ENCODE data around the gene FBXO41.

Gene FBXO41

GRCh38 chr2:73295751-73296400, 11.6 kb upstream of the FBXO41 start:
- Mint-ChIP-seq H3K27ac (no peak overlapping the region), H3K9me3 (no peaks in the 10 kb centered on the region), H3K4me3 (no peak overlapping the region), H3K4me1 (peaks cover 6% of the 10 kb centered on the region), H3K27me3 (ENCODE audit: low read depth) (peaks cover 92% of the 10 kb centered on the region), H3K36me3 (ENCODE audit: low read depth) (no peaks in the 10 kb centered on the region)
- no peak for TF ChIP-seq CTCF (IDR thresholded peaks at IDR 0.05; ENCODE audit: unreplicated experiment in 3 of 3)

- Mint-ChIP-seq H3K9me3 (no peaks in the 10 kb centered on the region), H3K36me3 (ENCODE audit: low read depth) (no peaks in the 10 kb centered on the region), H3K4me1 (peaks cover 6% of the 10 kb centered on the region), H3K4me3 (peak overlapping the region in 1 of 3 experiments; percentile 14), H3K27ac (no peak overlapping the region), H3K27me3 (ENCODE audit: low read depth) (peaks cover 92% of the 10 kb centered on the region)
- no peak for TF ChIP-seq CTCF (IDR thresholded peaks at IDR 0.05; ENCODE audit: unreplicated experiment in 3 of 3)
Measured at GRCh38 chr2:73294239-73294638, 10.0 kb upstream of the FBXO41 start.

GRCh38 chr2:73293534-73294171, 9.4 kb upstream of the FBXO41 start, which contains the start of gene EGR4:
EGR4 (minus strand) TSS chr2:73293548; CDS start chr2:73293317, 231 bp downstream.
- Mint-ChIP-seq H3K4me1 (peaks cover 6% of the 10 kb centered on the region), H3K9me3 (no peaks in the 10 kb centered on the region), H3K4me3 (peak within 1 kb of the TSS; percentile 39 to 64 (median 46)), H3K27me3 (ENCODE audit: low read depth) (peaks cover 98% of the 10 kb centered on the region), H3K36me3 (ENCODE audit: low read depth) (no peaks in the 10 kb centered on the region), H3K27ac (no peak within 1 kb of the TSS)
- no peak for TF ChIP-seq CTCF (IDR thresholded peaks at IDR 0.05; ENCODE audit: unreplicated experiment in 3 of 3)

DNA sequence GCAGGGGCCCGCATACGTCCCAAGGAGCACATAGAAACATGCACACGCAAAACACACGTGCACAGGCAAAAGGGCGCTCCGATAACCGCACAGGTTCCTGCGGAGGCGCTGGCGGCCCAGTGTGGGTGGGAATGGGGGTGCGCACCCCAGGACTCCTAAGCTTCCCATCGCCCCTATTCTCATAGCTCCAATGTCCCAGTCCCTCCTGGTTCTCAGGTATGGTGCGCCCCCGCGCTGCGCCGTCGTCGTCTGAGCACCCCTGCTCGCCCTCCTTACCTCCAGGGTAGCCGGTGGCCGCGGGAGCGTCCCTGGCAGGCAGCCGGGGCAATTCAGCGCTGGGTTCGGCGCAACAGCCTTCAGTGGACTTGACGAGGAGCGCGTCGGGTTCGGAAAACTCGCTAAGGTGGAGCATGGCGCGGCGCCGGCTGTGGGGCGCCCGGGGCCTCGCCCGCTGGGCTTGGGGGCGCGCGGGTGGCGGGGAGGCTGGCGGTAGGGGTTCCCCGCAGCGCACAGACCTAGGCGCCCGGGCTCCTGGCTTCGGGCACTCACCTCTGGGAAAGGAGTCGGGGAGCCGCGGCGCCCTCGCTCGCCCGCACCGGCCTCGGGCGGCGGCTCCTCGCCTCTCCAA, 8.7 kb upstream of the FBXO41 start:
- TF ChIP-seq CTCF (IDR thresholded peaks at IDR 0.05; ENCODE audit: unreplicated experiment in 3 of 3), result no peak

GRCh38 chr2:73292316-73292905, 8.1 kb upstream of the FBXO41 start:
- Mint-ChIP-seq H3K27ac (no peak overlapping the region), H3K4me1 (peaks cover 6% of the 10 kb centered on the region), H3K4me3 (peak overlapping the region; percentile 7 to 85 (median 19))

More for the DNA sequence above, 8.7 kb upstream of the FBXO41 start:
- peaks cover 6% of the 10 kb centered on the region for H3K4me1 Mint-ChIP-seq
- no peak overlapping the region for H3K27ac Mint-ChIP-seq
- peaks cover 99% of the 10 kb centered on the region for H3K27me3 Mint-ChIP-seq (ENCODE audit: low read depth)
- no peaks in the 10 kb centered on the region for H3K9me3 Mint-ChIP-seq
- no peaks in the 10 kb centered on the region for H3K36me3 Mint-ChIP-seq (ENCODE audit: low read depth)
- H3K4me3 Mint-ChIP-seq, result peak overlapping the region; percentile 7 to 57 (median 19)

More at GRCh38 chr2:73292316-73292905, 8.1 kb upstream of the FBXO41 start:
- Mint-ChIP-seq H3K36me3 (ENCODE audit: low read depth) (no peaks in the 10 kb centered on the region), H3K27me3 (ENCODE audit: low read depth) (peaks cover 99% of the 10 kb centered on the region), H3K9me3 (no peaks in the 10 kb centered on the region)
- TF ChIP-seq CTCF (IDR thresholded peaks at IDR 0.05; ENCODE audit: unreplicated experiment in 3 of 3), result no peak
